Activated T-cell treated with anti-CD3 and anti-CD28 coated beads, Interleukin-2, amount 50 U/mL, for 1 hour (primary cell): ENCODE results near the gene LHX2.

Experiments
- DNase-seq: peaks from one replicate; pipeline ENCODE4 v3.0.0-alpha.2; 2020

The LHX2 gene

GRCh38 chr9:124035001-124035650 is 23.6 kb downstream of the LHX2 start:
- no peak for DNase-seq

- no peak for DNase-seq
These were observed 25.0 kb downstream of the LHX2 start for GRCh38 chr9:124036578-124036977.

GRCh38 chr9:124037790-124038189 is 26.2 kb downstream of the LHX2 start:
- DNase-seq: no peak

GRCh38 chr9:124038239-124038638 is 26.7 kb downstream of the LHX2 start:
- no peak for DNase-seq

- DNase-seq: no peak
These were observed 27.4 kb downstream of the LHX2 start for GRCh38 chr9:124038790-124039633.

GRCh38 chr9:124040186-124040931 is 28.8 kb downstream of the LHX2 start:
- no peak for DNase-seq

- DNase-seq: peak; percentile 52
These were observed 29.6 kb downstream of the LHX2 start for GRCh38 chr9:124040935-124041816.

GRCh38 chr9:124041817-124042116 is 30.2 kb downstream of the LHX2 start:
- DNase-seq: no peak

- DNase-seq: no peak
These were observed 30.7 kb downstream of the LHX2 start for GRCh38 chr9:124042201-124042721.

- DNase-seq: no peak
These were observed 32.9 kb downstream of the LHX2 start for GRCh38 chr9:124044448-124044847.

- no peak for DNase-seq
These were observed 33.7 kb downstream of the LHX2 start for GRCh38 chr9:124045076-124045829.

GRCh38 chr9:124045830-124046177 is 34.2 kb downstream of the LHX2 start:
- DNase-seq: no peak

- no peak for DNase-seq
These were observed 34.6 kb downstream of the LHX2 start for GRCh38 chr9:124046189-124046588.

- no peak for DNase-seq
These were observed 35.7 kb downstream of the LHX2 start for GRCh38 chr9:124047251-124047672.

GRCh38 chr9:124050955-124051354 is 39.4 kb downstream of the LHX2 start:
- DNase-seq: no peak

- no peak for DNase-seq
These were observed 40.8 kb downstream of the LHX2 start for GRCh38 chr9:124052401-124052800.

- DNase-seq: no peak
These were observed 43.1 kb downstream of the LHX2 start for GRCh38 chr9:124054582-124055227.

GRCh38 chr9:124060844-124061605 is 49.5 kb downstream of the LHX2 start:
- no peak for DNase-seq

GRCh38 chr9:124062172-124062571 is 50.6 kb downstream of the LHX2 start:
- no peak for DNase-seq

- DNase-seq: no peak
These were observed 55.4 kb downstream of the LHX2 start for GRCh38 chr9:124066783-124067577.
